Caco-2 (cell line): ENCODE data around the gene CHID1. TPM values are rescaled to one million over a fixed set of nuclear protein-coding genes. Genes with fewer than 3 reads are reported as not detected.

ENCODE experiments used
- BruUV-seq: library from RNA; stranded (reverse); fragments of 400-500 nt; replicated peaks from 2 replicates; lab custom pipeline; 2021; lab: Mats Ljungman, UMichigan
- CTCF ChIA-PET: fragments of 300-600 bp; sonication (Branson Sonifier 250); formaldehyde crosslinking; loops from one replicate; lab custom pipeline; 2022; ENCODE audit warnings: antibody characterized with exemption; lab: Charles Lee
- POLR2A ChIA-PET: fragments of 300-600 bp; sonication (Branson Sonifier 250); formaldehyde crosslinking; loops from one replicate; lab custom pipeline; 2022; ENCODE audit warnings: antibody characterized with exemption; lab: Charles Lee
- DNase-seq, 2 experiments: peaks; one replicate each; pipeline versions ENCODE4 v3.0.0 to v3.0.0-alpha.2; 2020 to 2022
- H3K27me3 ChIP-seq: replicated peaks from 2 replicates; pipeline ENCODE4 v1.6.0; 2011; ENCODE audit warnings: low read length; ENCODE audit not compliant: control insufficient read depth, insufficient read depth
- H3K36me3 ChIP-seq: 2 replicates; pipeline ENCODE4 v1.5.1; 2011; ENCODE audit warnings: low read length; ENCODE audit not compliant: control insufficient read depth, insufficient read depth
- H3K4me1 ChIP-seq: fragments of 250-450 bp; sonication (Bioruptor Pico); 2 replicates; pipeline ENCODE4 v1.5.1; 2020; ENCODE audit warnings: mild to moderate bottlenecking
- H3K4me3 ChIP-seq: 2 replicates; pipeline ENCODE4 v1.5.1; 2011; ENCODE audit warnings: low read depth, mild to moderate bottlenecking, control low read depth, low read length
- H3K9me3 ChIP-seq: fragments of 250-450 bp; sonication (Bioruptor Pico); 2 replicates; pipeline ENCODE4 v1.5.1; 2020; ENCODE audit warnings: mild to moderate bottlenecking, moderate library complexity
- H3K27ac Mint-ChIP-seq: one replicate; pipeline ENCODE4 v1.8.0; 2022; ENCODE audit warnings: mixed read lengths; ENCODE audit not compliant: unreplicated experiment
- H3K27me3 Mint-ChIP-seq: one replicate; pipeline ENCODE4 v1.8.0; 2022; ENCODE audit warnings: mixed read lengths; ENCODE audit not compliant: insufficient read depth, unreplicated experiment
- H3K36me3 Mint-ChIP-seq: one replicate; pipeline ENCODE4 v1.8.0; 2022; ENCODE audit warnings: mild to moderate bottlenecking, mixed read lengths; ENCODE audit not compliant: insufficient read depth, unreplicated experiment
- H3K4me1 Mint-ChIP-seq: one replicate; pipeline ENCODE4 v1.8.0; 2022; ENCODE audit warnings: low read depth, mixed read lengths; ENCODE audit not compliant: unreplicated experiment
- H3K4me3 Mint-ChIP-seq: one replicate; pipeline ENCODE4 v1.8.0; 2022; ENCODE audit warnings: mild to moderate bottlenecking, moderate library complexity, mixed read lengths; ENCODE audit not compliant: unreplicated experiment
- H3K9me3 Mint-ChIP-seq: one replicate; pipeline ENCODE4 v1.8.0; 2022; ENCODE audit warnings: mixed read lengths; ENCODE audit not compliant: unreplicated experiment
- CTCF ChIP-seq, 2 experiments: fragments of 200-600 bp in 1 of 2; IDR thresholded peaks; 1 replicate in 1 of 2; 2 replicates in 1 of 2; pipeline versions ENCODE4 v1.5.1 to v1.8.0; 2011 to 2022; ENCODE audit warnings: antibody characterized with exemption in 1 of 2, control low read depth in 1 of 2, inconsistent platforms in 1 of 2, low read depth in 1 of 2, low read length in 1 of 2, mild to moderate bottlenecking in 1 of 2, moderate library complexity in 1 of 2; ENCODE audit not compliant: insufficient read depth in 1 of 2, severe bottlenecking in 1 of 2, unreplicated experiment in 1 of 2
- intact Hi-C: fragments of 100-400 bp; cut with micrococcal nuclease; formaldehyde crosslinking; loops from one replicate; pipeline ENCODE4 v1.10.0; 2022; ENCODE audit not compliant: unreplicated experiment
- total RNA-seq: library from RNA; stranded (reverse); gene quantifications from 2 replicates; pipeline ENCODE4 v1.2.3, GENCODE V29; 2022

The CHID1 gene
- total RNA-seq, 1 experiment from 2014 or later, result 180 TPM

GRCh38 chr11:858762-859339 is 51.8 kb downstream of the CHID1 start:
- ChIA-PET POLR2A (no interaction called here), CTCF (no interaction called here)
- DNase-seq, result no peak
- Mint-ChIP-seq H3K9me3 (no peaks in the 10 kb centered on the region), H3K27ac (no peak overlapping the region), H3K4me3 (no peak overlapping the region), H3K27me3 (no peaks in the 10 kb centered on the region), H3K36me3 (peaks cover 64% of the 10 kb centered on the region), H3K4me1 (no peaks in the 10 kb centered on the region)
- H3K4me3 ChIP-seq, result no peak overlapping the region
- no peaks in the 10 kb centered on the region for H3K4me1 ChIP-seq
- no TSS peak for BruUV-seq
- H3K9me3 ChIP-seq, result no peaks in the 10 kb centered on the region
- no peak for TF ChIP-seq CTCF (IDR thresholded peaks at IDR 0.05; ENCODE audit: insufficient read depth in 1 of 2, low read depth in 1 of 2, low read length in 1 of 2, severe bottlenecking in 1 of 2, unreplicated experiment in 1 of 2)
- intact Hi-C loops, result no loop called here
- H3K27me3 ChIP-seq, result no peaks in the 10 kb centered on the region
- H3K36me3 ChIP-seq, result no peaks in the 10 kb centered on the region; the same call in 1 of the 2 replicates

DNA sequence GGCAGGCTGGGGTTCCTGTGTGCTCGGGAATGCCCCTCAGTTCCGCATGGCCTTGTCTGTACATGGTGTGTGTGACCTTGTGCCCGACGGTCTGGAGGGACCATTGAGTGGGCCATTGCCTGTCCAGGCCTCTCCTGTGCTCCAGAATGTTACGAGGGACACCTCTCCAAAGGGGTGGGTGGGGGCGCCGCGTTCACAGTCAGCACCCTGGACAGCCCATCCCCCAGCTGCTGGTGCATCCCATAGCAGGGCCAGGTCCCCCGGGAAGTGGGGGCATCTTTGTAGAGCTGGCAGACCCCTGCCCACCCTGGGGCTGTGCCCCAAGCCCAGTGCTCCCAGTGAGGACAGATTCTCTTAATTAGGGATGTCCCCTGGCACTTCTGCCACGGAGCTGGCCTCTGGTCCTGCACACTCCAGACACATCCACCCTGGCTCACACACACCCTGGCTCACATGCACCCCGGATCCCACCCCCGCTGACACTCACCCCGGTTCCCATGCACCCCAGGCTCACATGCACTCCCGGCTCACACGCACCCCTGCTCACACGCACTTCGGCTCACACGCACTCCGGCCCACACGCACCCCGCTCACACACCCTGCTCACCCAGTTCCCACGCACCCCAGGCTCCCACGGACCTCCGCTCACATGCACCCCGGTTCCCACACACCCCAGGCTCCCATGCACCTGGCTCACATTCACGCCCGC is 52.4 kb downstream of the CHID1 start:
- Histone ChIP-seq H3K27me3 (no peaks in the 10 kb centered on the region), H3K36me3 (no peaks in the 10 kb centered on the region; the same call in 1 of the 2 replicates), H3K4me1 (no peaks in the 10 kb centered on the region), H3K4me3 (no peak overlapping the region), H3K9me3 (no peaks in the 10 kb centered on the region)
- POLR2A ChIA-PET, result no interaction called here
- H3K4me3 Mint-ChIP-seq, result no peak overlapping the region
- no peaks in the 10 kb centered on the region for H3K9me3 Mint-ChIP-seq
- H3K4me1 Mint-ChIP-seq, result no peaks in the 10 kb centered on the region
- peaks cover 63% of the 10 kb centered on the region for H3K36me3 Mint-ChIP-seq
- no peak overlapping the region for H3K27ac Mint-ChIP-seq
- CTCF ChIA-PET, result interaction anchor here (1.1 kb wide), 1 partner anchor 39 kb away, joined by 3 read pairs; no protein-coding TSS in a partner anchor
- TF ChIP-seq CTCF (IDR thresholded peaks at IDR 0.05; ENCODE audit: insufficient read depth in 1 of 2, low read depth in 1 of 2, low read length in 1 of 2, severe bottlenecking in 1 of 2, unreplicated experiment in 1 of 2), result no peak
- DNase-seq, result no peak
- H3K27me3 Mint-ChIP-seq, result no peaks in the 10 kb centered on the region
- BruUV-seq, result no TSS peak
- intact Hi-C loops, result no loop called here

GRCh38 chr11:856397-856796 is 54.2 kb downstream of the CHID1 start:
- CTCF ChIA-PET, result interaction anchor here (0.6 kb wide), 1 partner anchor 8 kb away, joined by 3 read pairs; no protein-coding TSS in a partner anchor

More at GRCh38 chr11:856397-856796, 54.2 kb downstream of the CHID1 start:
- peaks cover 58% of the 10 kb centered on the region for H3K36me3 Mint-ChIP-seq
- no peak overlapping the region for H3K4me3 ChIP-seq
- no peaks in the 10 kb centered on the region for H3K27me3 Mint-ChIP-seq
- no peaks in the 10 kb centered on the region for H3K4me1 Mint-ChIP-seq
- H3K4me1 ChIP-seq, result no peaks in the 10 kb centered on the region; the same call in 1 of the 2 replicates
- no peaks in the 10 kb centered on the region for H3K27me3 ChIP-seq
- no peaks in the 10 kb centered on the region; the same call in 1 of the 2 replicates for H3K36me3 ChIP-seq
- H3K9me3 ChIP-seq, result no peaks in the 10 kb centered on the region
- POLR2A ChIA-PET, result no interaction called here
- intact Hi-C loops, result no loop called here
- no peak overlapping the region for H3K4me3 Mint-ChIP-seq
- no peak for DNase-seq
- no TSS peak for BruUV-seq
- H3K9me3 Mint-ChIP-seq, result no peaks in the 10 kb centered on the region
- no peak for TF ChIP-seq CTCF (IDR thresholded peaks at IDR 0.05; ENCODE audit: insufficient read depth in 1 of 2, low read depth in 1 of 2, low read length in 1 of 2, severe bottlenecking in 1 of 2, unreplicated experiment in 1 of 2)
- H3K27ac Mint-ChIP-seq, result no peak overlapping the region
